ENCODE data around the gene CDH12. TPM values are rescaled to one million over a fixed set of nuclear protein-coding genes. Genes with fewer than 3 reads are reported as not detected.
A peak's percentile ranks its signal among the peaks of the same experiment; 100 is the strongest.

Gene CDH12
- total RNA-seq, 4 donors from 2014 or later, result 0.12 TPM; not detected in 3

DNA sequence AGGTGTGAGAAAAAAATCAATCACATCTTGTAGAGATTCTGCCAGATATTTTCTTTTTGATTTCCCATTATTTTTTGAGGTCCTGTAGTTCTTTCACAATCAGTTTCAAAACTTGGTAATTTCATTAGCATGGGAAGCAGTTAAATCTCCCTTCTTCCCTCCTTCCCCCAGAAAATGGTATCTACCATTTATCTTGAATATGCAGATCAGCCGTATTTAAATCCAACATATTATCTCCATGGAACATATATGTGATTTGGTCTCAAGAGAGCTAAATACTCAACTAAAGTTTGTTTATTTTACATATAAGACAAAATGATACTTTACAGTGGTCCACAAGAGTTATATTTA is 1034.8 kb downstream of the CDH12 start:
- H3K27ac ChIP-seq, result no peak overlapping the region
- 56 to 100% methylated on average over 1 of the region's 1 CpG for WGBS, 2 donors (ENCODE audit: low coverage in 1 of 2)
- ATAC-seq, result no peak
- H3K4me3 ChIP-seq, result no peak overlapping the region
- TF ChIP-seq POLR2A (IDR thresholded peaks at IDR 0.05), result no peak
- TF ChIP-seq, protein P1, sequence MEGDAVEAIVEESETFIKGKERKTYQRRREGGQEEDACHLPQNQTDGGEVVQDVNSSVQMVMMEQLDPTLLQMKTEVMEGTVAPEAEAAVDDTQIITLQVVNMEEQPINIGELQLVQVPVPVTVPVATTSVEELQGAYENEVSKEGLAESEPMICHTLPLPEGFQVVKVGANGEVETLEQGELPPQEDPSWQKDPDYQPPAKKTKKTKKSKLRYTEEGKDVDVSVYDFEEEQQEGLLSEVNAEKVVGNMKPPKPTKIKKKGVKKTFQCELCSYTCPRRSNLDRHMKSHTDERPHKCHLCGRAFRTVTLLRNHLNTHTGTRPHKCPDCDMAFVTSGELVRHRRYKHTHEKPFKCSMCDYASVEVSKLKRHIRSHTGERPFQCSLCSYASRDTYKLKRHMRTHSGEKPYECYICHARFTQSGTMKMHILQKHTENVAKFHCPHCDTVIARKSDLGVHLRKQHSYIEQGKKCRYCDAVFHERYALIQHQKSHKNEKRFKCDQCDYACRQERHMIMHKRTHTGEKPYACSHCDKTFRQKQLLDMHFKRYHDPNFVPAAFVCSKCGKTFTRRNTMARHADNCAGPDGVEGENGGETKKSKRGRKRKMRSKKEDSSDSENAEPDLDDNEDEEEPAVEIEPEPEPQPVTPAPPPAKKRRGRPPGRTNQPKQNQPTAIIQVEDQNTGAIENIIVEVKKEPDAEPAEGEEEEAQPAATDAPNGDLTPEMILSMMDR (IDR thresholded peaks at IDR 0.05), result no peak
- no peak for TF ChIP-seq EP300 (IDR thresholded peaks at IDR 0.05)
- TF ChIP-seq POLR2AphosphoS5 (IDR thresholded peaks at IDR 0.05), result no peak
- no peaks in the 10 kb centered on the region for H3K9me3 ChIP-seq
- H3K27me3 ChIP-seq, result no peaks in the 10 kb centered on the region
- no peaks in the 10 kb centered on the region for H3K36me3 ChIP-seq
- H3K4me1 ChIP-seq, result no peaks in the 10 kb centered on the region

DNA sequence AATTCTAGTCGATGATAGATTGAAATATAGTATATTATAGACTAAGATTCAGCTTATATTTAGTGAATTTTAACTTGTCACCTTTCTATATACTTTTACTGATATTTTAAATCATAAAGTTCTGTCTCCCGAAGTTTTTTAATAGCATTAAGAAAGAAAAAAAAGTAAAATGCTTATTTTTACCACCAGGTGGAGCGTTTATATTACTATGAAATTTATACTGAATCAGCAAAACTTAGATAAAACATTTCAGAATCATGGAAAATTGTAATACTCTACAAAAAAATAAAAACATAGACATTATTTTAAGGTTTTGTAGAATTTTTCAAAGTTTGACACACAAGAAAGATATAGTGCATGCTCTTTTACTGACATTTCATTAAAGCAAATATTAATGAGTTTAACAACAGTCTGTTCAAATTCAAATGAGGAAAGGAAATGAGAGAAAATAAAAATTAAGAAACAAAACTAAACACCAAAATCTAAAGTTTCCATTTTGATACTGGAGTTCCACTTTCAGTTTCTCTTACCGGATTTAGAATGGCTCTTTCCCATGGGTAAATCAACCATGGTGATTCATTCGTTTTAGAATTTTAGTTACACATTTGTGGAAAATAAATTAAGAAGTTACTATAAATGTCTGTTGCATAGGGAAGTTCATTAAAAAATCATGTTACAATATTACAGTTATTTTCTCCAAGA is 1035.3 kb downstream of the CDH12 start:
- no peaks in the 10 kb centered on the region for H3K36me3 ChIP-seq
- ATAC-seq, result no peak
- no peaks in the 10 kb centered on the region for H3K27me3 ChIP-seq
- H3K4me1 ChIP-seq, result no peaks in the 10 kb centered on the region
- no peak overlapping the region for H3K27ac ChIP-seq
- no peak overlapping the region for H3K4me3 ChIP-seq
- H3K9me3 ChIP-seq, result no peaks in the 10 kb centered on the region
- TF ChIP-seq, protein P1 (IDR thresholded peaks at IDR 0.05), result peak in 1 of 4 experiments; percentile 18
- no peak for TF ChIP-seq POLR2A (IDR thresholded peaks at IDR 0.05)
- no peak for TF ChIP-seq POLR2AphosphoS5 (IDR thresholded peaks at IDR 0.05)
- no peak for TF ChIP-seq EP300 (IDR thresholded peaks at IDR 0.05)
- 21 to 44% methylated on average over 5 of the region's 5 CpGs for WGBS, 2 donors (ENCODE audit: low coverage in 1 of 2)

DNA sequence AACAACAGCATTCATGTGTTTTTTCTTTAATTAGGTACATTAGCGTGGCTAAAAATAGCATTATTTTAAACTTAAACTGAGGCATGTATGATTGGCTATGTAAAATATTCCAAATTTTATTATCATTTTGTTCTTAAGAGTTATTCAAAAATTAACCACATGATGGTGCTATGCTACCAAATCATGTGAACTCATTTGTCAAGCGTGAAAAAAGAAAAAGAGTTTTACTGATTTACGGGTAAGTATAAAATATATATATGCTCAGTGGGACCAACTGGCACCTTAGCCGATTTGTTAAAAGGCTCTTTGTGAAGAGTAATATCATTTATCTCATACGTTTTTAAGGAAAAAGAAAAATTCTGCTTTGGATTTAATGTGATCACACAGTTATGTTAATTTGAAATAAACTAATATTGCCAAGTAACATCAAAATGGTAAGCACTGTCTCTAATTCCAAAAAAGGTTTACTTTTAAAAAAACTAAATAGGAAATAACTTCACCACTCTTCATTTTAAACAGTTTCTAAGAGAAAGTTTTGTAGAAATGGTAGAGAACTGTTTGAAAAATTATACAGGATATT is 1042.3 kb downstream of the CDH12 start:
- TF ChIP-seq, protein P1 (IDR thresholded peaks at IDR 0.05), result peak in 1 of 4 experiments; percentile 11
- TF ChIP-seq POLR2A (IDR thresholded peaks at IDR 0.05), result no peak
- TF ChIP-seq POLR2AphosphoS5 (IDR thresholded peaks at IDR 0.05), result no peak
- no peak for TF ChIP-seq EP300 (IDR thresholded peaks at IDR 0.05)

DNA sequence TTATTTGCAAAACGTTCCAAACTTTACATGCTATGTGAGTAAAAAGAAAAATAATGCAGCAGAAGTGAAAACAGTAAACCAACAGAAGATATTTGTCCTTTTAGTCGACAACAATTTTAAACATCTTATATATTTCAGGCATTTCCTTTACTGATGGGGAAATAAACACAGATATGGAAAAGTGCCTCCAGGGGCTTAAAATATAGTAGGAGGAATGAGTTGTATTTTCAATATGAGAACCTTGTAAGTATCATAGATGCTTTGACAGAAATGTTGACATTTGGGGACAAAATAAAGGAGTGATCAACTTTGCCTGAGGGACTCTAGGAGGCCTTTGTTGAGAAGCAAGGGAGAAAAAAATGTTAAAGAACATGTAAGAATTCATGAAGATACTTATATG is 1043.5 kb downstream of the CDH12 start:
- ATAC-seq, result no peak
- Histone ChIP-seq H3K9me3 (no peaks in the 10 kb centered on the region), H3K27me3 (no peaks in the 10 kb centered on the region), H3K36me3 (no peaks in the 10 kb centered on the region), H3K4me3 (no peak overlapping the region), H3K27ac (no peak overlapping the region), H3K4me1 (no peaks in the 10 kb centered on the region)
- TF ChIP-seq POLR2AphosphoS5 (IDR thresholded peaks at IDR 0.05), result no peak
- no peak for TF ChIP-seq POLR2A (IDR thresholded peaks at IDR 0.05)
- WGBS, 2 donors (ENCODE audit: low coverage in 1 of 2), result 6 to 30% methylated on average over 2 of the region's 2 CpGs

More for the DNA sequence above, 1042.3 kb downstream of the CDH12 start:
- H3K4me1 ChIP-seq, result no peaks in the 10 kb centered on the region
- H3K36me3 ChIP-seq, result no peaks in the 10 kb centered on the region
- no peak overlapping the region for H3K4me3 ChIP-seq
- no peaks in the 10 kb centered on the region for H3K27me3 ChIP-seq
- H3K27ac ChIP-seq, result no peak overlapping the region
- ATAC-seq, result no peak
- 10 to 13% methylated on average over 5 of the region's 5 CpGs for WGBS, 2 donors (ENCODE audit: low coverage in 1 of 2)
- H3K9me3 ChIP-seq, result no peaks in the 10 kb centered on the region

DNA sequence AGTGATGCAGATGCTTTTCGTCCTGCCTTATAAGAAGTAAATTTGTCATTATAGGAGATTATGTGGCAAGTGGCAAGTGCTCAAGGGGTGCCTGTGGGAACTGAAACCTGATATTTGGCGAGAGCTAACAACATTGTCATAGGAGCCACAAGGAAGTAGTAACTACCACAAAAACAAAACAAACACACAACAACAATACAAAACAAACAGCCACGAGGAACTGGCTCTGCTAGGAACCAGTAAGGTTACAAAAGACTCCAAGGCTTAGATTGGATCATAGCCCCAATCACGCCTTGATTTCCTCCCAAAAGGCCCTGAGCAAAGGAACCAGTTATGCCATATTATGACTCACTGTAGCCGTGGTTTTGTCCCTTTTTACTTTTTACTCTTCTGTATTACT is 1045.2 kb downstream of the CDH12 start:
- Histone ChIP-seq H3K27me3 (no peaks in the 10 kb centered on the region), H3K9me3 (no peaks in the 10 kb centered on the region), H3K36me3 (no peaks in the 10 kb centered on the region), H3K4me3 (no peak overlapping the region), H3K27ac (no peak overlapping the region), H3K4me1 (no peaks in the 10 kb centered on the region)
- TF ChIP-seq EP300 (IDR thresholded peaks at IDR 0.05) (no peak), POLR2AphosphoS5 (IDR thresholded peaks at IDR 0.05) (no peak), POLR2A (IDR thresholded peaks at IDR 0.05) (no peak)
- TF ChIP-seq, protein P1 (IDR thresholded peaks at IDR 0.05), result no peak
- no peak for ATAC-seq
- WGBS, 2 donors (ENCODE audit: low coverage in 1 of 2), result 53 to 57% methylated on average over 4 to 5 of the region's 5 CpGs

All from gastroesophageal sphincter (tissue), 4 donors.